Fibroblast of mammary gland (primary cell): ENCODE measurements around the gene DARS2.
"Not testable (repeated sequence)": the region's sequence is repeated elsewhere in the genome, so short reads cannot be mapped to it uniquely, and the experiment has no call there.

Experiments used
- DNase-seq: peaks from one replicate; pipeline ENCODE4 v3.0.0-alpha.2; 2010; ENCODE audit warnings: low read depth
- H3K4me3 ChIP-seq: 2 replicates; pipeline ENCODE4 v1.5.1; 2011; ENCODE audit warnings: low read depth, mild to moderate bottlenecking, low read length, moderate library complexity; ENCODE audit not compliant: control insufficient read depth
- TF ChIP-seq, protein P1 (sequence below): conservative IDR thresholded peaks from 2 replicates; pipeline ENCODE4 v1.5.1; 2011; ENCODE audit warnings: low read depth, low read length, inconsistent platforms; ENCODE audit not compliant: control insufficient read depth, insufficient read depth

DARS2 gene

DNA sequence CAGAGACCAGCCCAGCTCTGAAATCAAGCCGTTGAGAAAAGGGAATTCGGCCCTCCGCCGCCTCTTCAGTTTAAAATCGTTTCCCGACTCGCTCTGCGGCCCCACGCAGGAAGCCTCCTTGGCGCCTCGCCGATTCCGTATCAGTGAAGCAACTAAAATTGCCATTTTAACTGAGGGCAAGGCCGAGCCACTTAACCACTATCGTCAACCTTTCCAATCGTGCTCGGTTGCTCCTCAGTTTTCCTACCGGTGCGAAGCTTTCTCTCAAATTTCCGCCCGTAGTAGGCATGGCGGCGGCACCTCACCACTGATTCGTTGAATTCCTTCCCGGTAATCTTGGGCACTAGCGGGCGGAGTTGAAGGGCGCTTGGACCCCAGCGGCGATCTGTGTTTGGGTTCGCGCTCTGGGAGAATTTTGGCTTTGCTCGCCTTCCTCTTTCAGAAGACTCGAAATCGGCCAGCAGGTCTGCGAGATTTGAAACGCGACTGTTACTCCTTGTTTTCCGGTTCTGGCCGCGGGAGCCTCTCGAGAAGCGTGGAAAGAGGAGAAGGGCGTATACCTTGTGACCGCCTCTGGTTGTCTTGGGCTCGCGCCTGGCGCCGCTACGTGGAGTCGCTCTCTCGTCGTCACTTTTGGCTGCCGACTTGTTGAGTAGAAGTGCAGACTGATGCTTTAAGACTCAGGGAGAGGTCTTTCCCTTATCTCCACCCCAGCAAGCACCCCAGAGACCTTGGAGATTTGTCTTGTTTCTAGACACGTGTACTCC lies at the start of gene DARS2, which contains the start of gene CENPL:
Gene DARS2, plus strand, starts transcription at position 359 of the 767 bp plus-strand sequence. CDS start 557 bp downstream, outside the sequence.
Gene CENPL, minus strand, starts transcription at position 569 of the 767 bp plus-strand sequence. CDS start 13,584 bp downstream, outside the sequence.
- peak within 1 kb of the TSS; percentile 96 for H3K4me3 ChIP-seq
- DNase-seq: peak; percentile 99
- TF ChIP-seq, protein P1, sequence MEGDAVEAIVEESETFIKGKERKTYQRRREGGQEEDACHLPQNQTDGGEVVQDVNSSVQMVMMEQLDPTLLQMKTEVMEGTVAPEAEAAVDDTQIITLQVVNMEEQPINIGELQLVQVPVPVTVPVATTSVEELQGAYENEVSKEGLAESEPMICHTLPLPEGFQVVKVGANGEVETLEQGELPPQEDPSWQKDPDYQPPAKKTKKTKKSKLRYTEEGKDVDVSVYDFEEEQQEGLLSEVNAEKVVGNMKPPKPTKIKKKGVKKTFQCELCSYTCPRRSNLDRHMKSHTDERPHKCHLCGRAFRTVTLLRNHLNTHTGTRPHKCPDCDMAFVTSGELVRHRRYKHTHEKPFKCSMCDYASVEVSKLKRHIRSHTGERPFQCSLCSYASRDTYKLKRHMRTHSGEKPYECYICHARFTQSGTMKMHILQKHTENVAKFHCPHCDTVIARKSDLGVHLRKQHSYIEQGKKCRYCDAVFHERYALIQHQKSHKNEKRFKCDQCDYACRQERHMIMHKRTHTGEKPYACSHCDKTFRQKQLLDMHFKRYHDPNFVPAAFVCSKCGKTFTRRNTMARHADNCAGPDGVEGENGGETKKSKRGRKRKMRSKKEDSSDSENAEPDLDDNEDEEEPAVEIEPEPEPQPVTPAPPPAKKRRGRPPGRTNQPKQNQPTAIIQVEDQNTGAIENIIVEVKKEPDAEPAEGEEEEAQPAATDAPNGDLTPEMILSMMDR: no peak

- no peak for DNase-seq
- no peak overlapping the region for H3K4me3 ChIP-seq
- TF ChIP-seq, protein P1: no peak
Measured at GRCh38 chr1:173775578-173776226, 48.8 kb upstream of the DARS2 start.

GRCh38 chr1:173779936-173780335 lies 44.5 kb upstream of the DARS2 start:
- no peak for DNase-seq
- no peak overlapping the region for H3K4me3 ChIP-seq
- TF ChIP-seq, protein P1: no peak

DNA sequence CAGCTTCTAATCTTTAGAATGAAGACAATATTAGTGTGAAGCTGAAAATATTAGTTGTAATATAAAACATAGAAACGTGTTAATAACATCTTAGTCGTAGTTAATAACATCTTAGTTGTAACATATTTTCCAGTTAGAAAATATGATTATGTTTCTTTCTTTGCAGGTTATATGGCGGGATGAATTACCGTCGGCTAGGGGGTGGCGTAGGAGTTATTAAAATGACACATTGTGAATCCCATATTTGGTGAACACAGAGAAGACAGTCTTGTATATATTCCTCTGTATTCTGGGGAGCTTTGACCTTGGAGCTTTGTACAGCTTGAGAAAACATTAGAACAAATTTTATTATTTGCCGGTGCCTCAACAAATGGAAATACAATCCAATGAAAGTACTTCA lies 39.5 kb upstream of the DARS2 start:
- TF ChIP-seq, protein P1: no peak
- DNase-seq: no peak
- no peak overlapping the region for H3K4me3 ChIP-seq

DNA sequence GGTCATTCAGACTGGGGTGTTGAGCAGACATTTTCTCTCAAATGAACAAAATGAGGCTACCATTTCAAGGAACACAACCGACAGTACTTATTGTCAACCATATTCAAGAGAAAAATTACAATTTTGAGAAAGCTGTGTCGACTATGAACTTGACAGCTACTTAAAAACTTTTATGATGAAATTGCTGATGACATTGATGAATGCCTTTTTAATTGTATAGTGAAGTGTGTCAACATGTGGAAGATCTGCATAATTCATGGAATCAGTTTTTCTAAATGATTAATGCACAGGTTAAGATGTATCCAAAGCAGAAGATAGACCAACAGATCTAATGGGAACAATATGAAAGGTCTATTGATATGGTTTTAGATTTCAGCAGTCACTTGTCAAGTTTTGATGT lies 34.6 kb upstream of the DARS2 start:
- DNase-seq: no peak
- TF ChIP-seq, protein P1: no peak
- H3K4me3 ChIP-seq: no peak overlapping the region

- TF ChIP-seq, protein P1: no peak
- DNase-seq: peak; percentile 31
Measured at GRCh38 chr1:173798078-173798477, 26.4 kb upstream of the DARS2 start.

GRCh38 chr1:173799995-173800394 lies 24.5 kb upstream of the DARS2 start:
- not testable (repeated sequence) for H3K4me3 ChIP-seq, DNase-seq

More at GRCh38 chr1:173798078-173798477, 26.4 kb upstream of the DARS2 start:
- no peak overlapping the region for H3K4me3 ChIP-seq
